ENCODE measurements around the gene OR5C1.
"Not testable (repeated sequence)": the region's sequence is repeated elsewhere in the genome, so short reads cannot be mapped to it uniquely, and the experiment has no call there.

Gene OR5C1

GRCh38 chr9:122812736-122813135 lies 24.0 kb downstream of the OR5C1 start:
- DNase-seq, result no peak

- DNase-seq, result no peak
These were observed 25.8 kb downstream of the OR5C1 start for GRCh38 chr9:122814545-122814944.

- DNase-seq, result no peak
These were observed 26.8 kb downstream of the OR5C1 start for GRCh38 chr9:122815544-122815943.

GRCh38 chr9:122816163-122816867 lies 27.6 kb downstream of the OR5C1 start:
- no peak for DNase-seq

- no peak for DNase-seq
These were observed 30.6 kb downstream of the OR5C1 start for GRCh38 chr9:122819326-122819725.

- no peak for DNase-seq
These were observed 31.2 kb downstream of the OR5C1 start for GRCh38 chr9:122819791-122820489.

GRCh38 chr9:122820490-122820845 lies 31.7 kb downstream of the OR5C1 start:
- DNase-seq, result no peak

- no peak for DNase-seq
These were observed 32.7 kb downstream of the OR5C1 start for GRCh38 chr9:122821278-122821943.

- no peak for DNase-seq
These were observed 33.3 kb downstream of the OR5C1 start for GRCh38 chr9:122822056-122822455.

GRCh38 chr9:122822938-122823337 lies 34.2 kb downstream of the OR5C1 start:
- DNase-seq, result no peak

GRCh38 chr9:122827761-122828093 lies 39.0 kb downstream of the OR5C1 start:
- DNase-seq, result no peak

- DNase-seq, result not testable (repeated sequence)
These were observed 40.2 kb downstream of the OR5C1 start for GRCh38 chr9:122828965-122829284.

GRCh38 chr9:122832194-122832593 lies 43.5 kb downstream of the OR5C1 start:
- no peak for DNase-seq

GRCh38 chr9:122835313-122835731 lies 46.6 kb downstream of the OR5C1 start:
- DNase-seq, result no peak

GRCh38 chr9:122837266-122837850 lies 48.6 kb downstream of the OR5C1 start:
- DNase-seq, result no peak

- not testable (repeated sequence) for DNase-seq
These were observed 49.7 kb downstream of the OR5C1 start for GRCh38 chr9:122838441-122838840.
